IPS DF 19.7 (cell line): ENCODE measurements around the gene TFDP2.
"Not testable (repeated sequence)": the region's sequence is repeated elsewhere in the genome, so short reads cannot be mapped to it uniquely, and the experiment has no call there.

Source experiments
- DNase-seq: peaks from one replicate; pipeline ENCODE4 v3.0.0-alpha.2; 2013; ENCODE audit warnings: low read depth, low spot score

Gene TFDP2

GRCh38 chr3:142127941-142128658, 21.2 kb downstream of the TFDP2 start:
- no peak for DNase-seq

DNA sequence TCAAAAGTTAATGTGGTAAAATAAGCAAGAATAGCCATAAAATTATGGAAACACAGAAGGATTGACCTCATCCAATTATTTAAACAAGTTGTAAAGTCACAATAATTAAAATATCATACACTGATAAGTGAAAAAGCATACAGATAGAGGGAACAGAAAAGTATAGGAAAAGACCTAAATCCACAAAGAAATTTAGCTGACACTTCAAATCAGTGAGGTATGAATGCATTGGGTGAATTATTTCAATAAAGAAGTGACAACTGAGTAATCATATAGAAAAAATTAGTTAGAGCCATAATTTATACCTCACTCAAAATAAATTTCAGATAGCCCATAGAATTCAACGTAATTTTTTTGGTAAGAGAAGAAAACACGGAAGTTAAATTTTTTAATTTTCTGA, 25.1 kb downstream of the TFDP2 start:
- no peak for DNase-seq

GRCh38 chr3:142120707-142121106, 28.6 kb downstream of the TFDP2 start:
- no peak for DNase-seq

DNA sequence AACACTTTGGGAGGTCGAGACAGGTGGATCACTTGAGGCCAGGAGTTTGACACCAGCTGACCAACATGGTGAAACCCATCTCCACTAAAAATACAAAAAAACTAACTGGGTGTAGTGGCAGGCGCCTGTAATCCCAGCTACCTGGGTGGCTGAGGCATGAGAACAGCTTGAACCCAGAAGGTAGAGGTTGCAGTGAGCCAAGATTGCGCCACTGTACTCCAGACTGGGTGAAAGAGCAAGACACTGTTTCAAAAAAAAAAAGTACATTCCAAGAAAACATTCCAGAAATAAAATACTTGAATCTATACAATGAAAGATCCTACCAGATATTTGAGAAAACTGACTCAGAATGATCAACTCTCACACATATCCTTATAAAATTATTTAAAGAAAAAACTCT, 30.4 kb downstream of the TFDP2 start:
- DNase-seq = no peak

GRCh38 chr3:142117056-142117851, 32.1 kb downstream of the TFDP2 start:
- DNase-seq = no peak

GRCh38 chr3:142115867-142116668, 33.3 kb downstream of the TFDP2 start:
- no peak for DNase-seq

- DNase-seq = no peak
Measured at GRCh38 chr3:142112601-142113000, 36.7 kb downstream of the TFDP2 start.

DNA sequence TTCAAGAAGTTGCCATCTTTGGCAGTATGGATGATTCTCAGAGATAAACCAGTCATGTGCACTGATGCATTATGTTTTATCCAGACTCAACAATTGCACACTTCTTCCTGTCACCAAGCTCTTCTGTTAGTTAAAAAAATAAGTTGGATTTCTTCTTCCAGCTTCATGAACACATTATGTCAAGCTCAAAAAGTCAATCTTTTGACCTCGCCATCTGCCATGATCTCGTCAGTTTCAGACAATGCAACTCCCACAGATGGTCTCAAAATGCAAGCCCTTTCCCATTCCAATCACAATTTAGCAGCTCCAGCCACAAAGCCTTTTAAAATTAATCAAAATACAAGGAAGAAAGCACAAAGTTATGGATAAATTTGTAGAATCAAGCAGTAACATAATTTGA, 42.8 kb downstream of the TFDP2 start:
- no peak for DNase-seq

DNA sequence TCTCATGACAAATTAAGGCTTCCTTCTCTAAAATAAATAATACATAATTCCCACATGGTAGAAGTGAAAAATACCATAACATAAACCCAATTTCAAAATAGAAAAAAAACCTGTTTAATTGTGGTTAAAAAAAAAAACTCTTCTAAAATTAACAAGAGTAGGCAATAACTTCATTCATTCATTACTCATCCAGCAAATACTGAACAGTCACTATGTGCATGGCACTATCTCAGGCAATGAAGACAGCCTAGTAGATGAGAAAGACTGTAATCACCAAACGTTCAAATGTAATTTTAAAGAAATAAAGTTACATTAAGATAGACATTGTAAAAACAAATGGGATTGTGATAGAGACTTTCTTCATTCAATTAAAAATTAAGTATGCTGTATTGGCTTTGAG, 43.4 kb downstream of the TFDP2 start:
- DNase-seq = no peak

- no peak for DNase-seq
Measured at GRCh38 chr3:142104763-142105162, 44.6 kb downstream of the TFDP2 start.

DNA sequence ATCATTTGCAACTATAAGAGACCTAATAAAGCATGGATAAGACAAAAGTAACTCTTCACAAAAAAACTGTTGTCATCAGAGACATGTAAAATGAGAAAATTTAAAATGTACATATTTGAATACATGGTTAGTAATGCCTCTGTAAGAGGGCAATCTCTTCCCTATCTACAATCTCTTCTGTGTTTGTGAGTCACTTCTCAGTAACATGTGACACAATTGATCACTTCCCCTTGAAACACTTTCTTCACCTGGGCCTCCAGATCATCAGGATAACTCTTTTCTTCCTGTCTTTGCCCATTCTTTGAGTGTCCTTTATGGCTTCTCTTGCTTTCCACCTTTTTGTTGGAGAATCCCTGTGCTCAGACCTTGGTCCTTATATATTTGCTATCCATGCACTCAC, 50.4 kb downstream of the TFDP2 start:
- DNase-seq = no peak

DNA sequence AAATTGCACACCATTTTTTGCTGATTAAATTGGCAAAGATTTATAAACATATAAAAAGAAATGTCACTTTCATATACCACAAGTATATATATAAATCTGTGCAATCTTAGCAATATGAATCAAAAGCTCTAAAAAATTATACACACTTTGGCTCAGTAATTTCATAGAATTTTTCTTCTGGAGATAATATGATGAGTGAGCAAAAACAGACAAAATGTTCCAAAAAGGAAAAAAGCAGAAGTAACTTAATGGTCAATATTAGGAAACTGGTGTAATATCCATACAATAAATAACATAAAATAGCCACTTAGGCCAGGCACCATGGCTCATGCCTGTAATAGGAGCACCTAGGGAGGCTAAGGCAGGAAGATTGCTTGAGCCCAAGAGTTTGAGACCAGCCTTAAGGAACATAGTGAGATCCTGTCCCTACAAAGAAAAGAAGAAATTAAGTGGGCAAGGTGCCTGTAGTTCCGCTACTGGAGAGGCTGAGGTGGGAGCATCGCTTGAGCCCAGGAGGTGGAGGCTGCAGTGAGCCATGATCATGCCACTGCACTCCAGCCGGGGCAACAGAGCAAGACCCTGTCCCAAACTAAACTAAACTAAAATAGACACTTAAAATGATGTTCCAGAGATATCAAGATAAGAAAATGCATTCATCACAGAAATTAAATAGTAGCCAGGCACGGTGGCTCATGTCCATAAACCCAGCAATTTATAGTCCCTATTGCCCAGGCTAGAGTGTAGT, 52.1 kb downstream of the TFDP2 start:
- DNase-seq = no peak

DNA sequence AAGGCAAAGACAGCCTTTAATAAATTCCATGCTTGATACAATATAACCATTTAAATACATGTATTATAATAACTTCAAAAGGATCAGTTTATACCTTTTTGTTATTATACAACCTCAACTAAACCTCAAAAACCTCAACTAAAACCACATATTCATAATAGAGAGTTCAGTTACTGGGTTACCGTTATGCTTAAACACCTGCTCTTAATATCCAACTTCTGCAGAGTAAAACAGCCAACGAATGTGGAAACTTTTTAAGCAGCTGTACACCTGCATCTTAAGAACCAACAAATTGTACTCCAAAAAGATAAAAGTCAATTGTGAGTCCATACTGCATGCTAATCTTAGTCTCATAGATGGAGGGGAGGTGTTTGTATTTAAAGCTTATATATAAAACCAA, 53.5 kb downstream of the TFDP2 start:
- DNase-seq = no peak

DNA sequence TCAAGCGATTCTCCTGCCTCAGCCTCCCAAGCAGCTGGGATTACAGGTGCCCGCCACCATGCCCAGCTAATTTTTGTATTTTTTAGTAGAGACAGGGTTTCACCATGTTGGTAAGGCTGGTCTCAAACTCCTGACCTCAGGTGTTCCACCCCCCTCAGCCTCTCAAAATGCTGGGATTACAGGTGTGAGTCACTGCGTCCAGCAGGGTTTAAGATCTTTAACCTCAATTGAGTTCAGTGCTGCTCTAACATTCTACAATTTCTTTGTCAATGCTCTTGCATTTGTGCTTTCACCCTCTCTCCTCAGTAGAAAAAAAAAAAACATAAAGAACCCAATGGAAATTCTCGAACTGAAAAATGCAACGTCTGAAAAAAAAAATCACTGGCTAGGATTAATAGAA, 60.4 kb downstream of the TFDP2 start:
- DNase-seq = not testable (repeated sequence)

GRCh38 chr3:142088522-142088921, 60.8 kb downstream of the TFDP2 start:
- DNase-seq = no peak

- DNase-seq = no peak
Measured at GRCh38 chr3:142087676-142088075, 61.7 kb downstream of the TFDP2 start.

DNA sequence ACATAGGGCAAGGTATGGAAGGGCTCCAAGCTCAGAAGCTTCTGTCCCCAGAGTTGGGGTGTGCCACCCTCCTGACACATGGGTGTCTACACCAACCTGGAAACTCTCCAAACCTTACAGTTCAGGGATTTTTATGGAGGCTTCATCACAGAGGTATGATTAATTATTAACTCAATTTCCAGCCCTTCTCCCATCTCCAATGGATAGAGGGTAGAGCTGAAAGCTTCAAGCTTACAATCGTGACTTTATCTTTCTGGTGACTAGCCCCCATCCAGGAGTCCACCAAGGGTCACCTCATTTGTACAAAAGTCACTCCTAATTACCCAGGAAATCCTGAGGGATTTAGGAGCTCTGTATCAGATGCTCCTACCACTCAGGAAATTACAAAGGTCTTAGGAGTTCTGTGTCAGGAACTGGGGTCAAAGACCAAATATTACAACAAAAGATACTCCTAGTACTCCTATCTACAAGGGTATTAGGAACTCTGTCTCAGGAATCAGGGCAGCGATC, 62.7 kb downstream of the TFDP2 start:
- no peak for DNase-seq

DNA sequence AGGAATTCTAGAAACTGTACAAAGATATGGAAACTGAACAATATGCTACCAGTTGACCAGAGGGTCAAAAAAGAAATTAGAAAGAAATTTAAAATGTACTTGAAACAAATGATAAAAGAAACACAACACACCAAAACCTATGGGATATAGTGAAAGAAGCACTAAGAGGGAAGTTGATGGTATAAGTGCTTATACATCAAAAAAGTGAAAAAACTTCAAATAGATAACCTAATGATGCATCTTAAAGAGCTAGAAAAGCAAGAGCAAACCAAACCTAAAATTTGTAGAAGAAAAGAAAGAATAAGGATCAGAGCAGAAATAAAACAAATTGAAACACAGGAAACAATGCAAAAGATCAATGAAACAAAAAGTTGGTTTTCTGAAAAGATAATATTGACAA, 68.2 kb downstream of the TFDP2 start:
- no peak for DNase-seq

- no peak for DNase-seq
Measured at GRCh38 chr3:142077859-142078500, 71.4 kb downstream of the TFDP2 start.

DNA sequence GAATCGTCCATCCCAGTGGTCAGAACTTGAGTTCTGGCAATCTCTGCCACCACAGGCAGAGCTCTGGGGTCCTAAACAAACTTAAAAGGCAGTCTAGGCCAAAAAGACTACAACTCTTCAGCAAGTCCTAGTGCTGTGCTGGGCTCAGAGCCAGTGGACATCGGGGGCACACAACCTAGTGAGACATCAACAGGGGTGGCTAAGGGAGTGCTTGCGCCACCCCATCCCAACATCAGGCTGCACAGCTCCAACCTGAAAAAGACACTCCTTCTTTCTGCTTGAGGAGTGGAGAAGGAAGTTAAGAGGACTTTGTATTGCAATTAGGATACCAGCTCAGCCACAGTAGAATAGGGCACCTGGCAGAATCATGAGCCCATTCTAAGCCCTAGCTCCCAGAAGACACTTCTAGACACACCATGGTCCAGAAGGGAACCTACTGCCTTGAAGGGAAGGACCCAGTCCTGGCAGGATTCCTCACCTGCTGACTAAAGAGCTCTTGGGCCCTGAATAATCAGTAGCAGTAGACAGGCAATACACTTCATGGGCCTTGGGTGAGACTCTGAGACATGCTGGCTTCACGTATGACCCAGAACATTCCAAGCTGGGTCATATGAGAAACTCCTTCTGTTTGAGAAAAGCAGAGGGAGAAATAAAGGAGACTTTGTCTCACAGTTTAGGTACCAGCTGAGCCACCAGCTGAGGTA, 72.0 kb downstream of the TFDP2 start:
- no peak for DNase-seq
